ENCODE results near the gene DCUN1D1.

GRCh38 chr3:183028416-183028815 lies 48.1 kb upstream of the DCUN1D1 start:
- TF ChIP-seq POLR2A (IDR thresholded peaks at IDR 0.05): no peak
- no peak for TF ChIP-seq CTCF (IDR thresholded peaks at IDR 0.05)
